GM10248 (cell line): ENCODE results near the gene HS2ST1.

Source experiments
- CTCF ChIA-PET: fragments of 300-600 bp; sonication (Branson Sonifier 250); formaldehyde crosslinking; extraction: SDS; loops from one replicate; lab custom pipeline; 2021; ENCODE audit warnings: antibody characterized with exemption; lab: Yijun Ruan, JAX
- POLR2A ChIA-PET: fragments of 350-650 bp; sonication (Branson Sonifier 250); formaldehyde crosslinking; extraction: SDS; loops from one replicate; lab custom pipeline; 2020; ENCODE audit warnings: antibody characterized with exemption; lab: Yijun Ruan, JAX
- DNase-seq: peaks from one replicate; pipeline ENCODE4 v3.0.0; 2012; ENCODE audit errors: extremely low spot score
- CTCF ChIP-seq: IDR thresholded peaks from 2 replicates; pipeline ENCODE4 v1.5.1; 2012; ENCODE audit warnings: mild to moderate bottlenecking, low read depth; ENCODE audit errors: extremely low read depth, missing control alignments, control extremely low read depth

HS2ST1 gene

GRCh38 chr1:87044840-87045239, 130.4 kb downstream of the HS2ST1 start:
- POLR2A ChIA-PET, result interaction anchor here (1.8 kb wide), 1 partner anchor 13 kb away, joined by 10 read pairs; no protein-coding TSS in a partner anchor

GRCh38 chr1:87045761-87046304, 131.4 kb downstream of the HS2ST1 start:
- DNase-seq, result peak; percentile 9
- ChIA-PET POLR2A (interaction anchor here (1.8 kb wide), 1 partner anchor 12 kb away, joined by 10 read pairs; no protein-coding TSS in a partner anchor), CTCF (interaction anchor here (0.7 to 1.9 kb wide), 8 partner anchors 9 to 69 kb away, joined by 3 to 7 read pairs (median 4); no protein-coding TSS in a partner anchor)
- no peak for TF ChIP-seq CTCF

More at GRCh38 chr1:87044840-87045239, 130.4 kb downstream of the HS2ST1 start:
- peak; percentile 4 for DNase-seq
- CTCF ChIA-PET, result interaction anchor here (0.7 to 1.9 kb wide), 6 partner anchors 10 to 340 kb away, joined by 3 to 7 read pairs (median 5); partner anchors contain the start of gene SH3GLB1
- TF ChIP-seq CTCF, result no peak

- TF ChIP-seq CTCF, result no peak
- ChIA-PET CTCF (interaction anchor here (1.1 to 3.2 kb wide), 3 partner anchors 11 to 28 kb away, joined by 3 to 13 read pairs (median 5); no protein-coding TSS in a partner anchor), POLR2A (no interaction called here)
- no peak for DNase-seq
Observed at GRCh38 chr1:87046951-87047350, 132.5 kb downstream of the HS2ST1 start.

GRCh38 chr1:87048237-87048636, 133.8 kb downstream of the HS2ST1 start:
- TF ChIP-seq CTCF, result no peak
- DNase-seq, result no peak
- POLR2A ChIA-PET, result no interaction called here
- CTCF ChIA-PET, result interaction anchor here (1.0 to 3.2 kb wide), 2 partner anchors 10 to 134 kb away, joined by 3 to 13 read pairs; partner anchors contain the start of genes HS2ST1 and SELENOF

- ChIA-PET POLR2A (no interaction called here), CTCF (interaction anchor here (2.7 kb wide), 1 partner anchor 32 kb away, joined by 12 read pairs; no protein-coding TSS in a partner anchor)
- no peak for TF ChIP-seq CTCF
- no peak for DNase-seq
Observed at GRCh38 chr1:87051965-87052364, 137.5 kb downstream of the HS2ST1 start.

GRCh38 chr1:87052400-87052799, 138.0 kb downstream of the HS2ST1 start:
- no peak for TF ChIP-seq CTCF
- POLR2A ChIA-PET, result no interaction called here
- CTCF ChIA-PET, result interaction anchor here (1.2 to 2.7 kb wide), 3 partner anchors 12 to 31 kb away, joined by 3 to 12 read pairs (median 3); no protein-coding TSS in a partner anchor
- no peak for DNase-seq
